LNCAP (cell line): ENCODE measurements around the gene DDO.

Source experiments
- CTCF ChIP-seq: fragments of 450-650 bp; IDR thresholded peaks from 2 replicates; pipeline ENCODE4 v1.5.1; 2017; ENCODE audit warnings: mild to moderate bottlenecking

DDO gene

GRCh38 chr6:110432285-110432900 lies 17.0 kb upstream of the DDO start:
- no peak for TF ChIP-seq CTCF

GRCh38 chr6:110430741-110431140 lies 15.4 kb upstream of the DDO start:
- no peak for TF ChIP-seq CTCF

- TF ChIP-seq CTCF: no peak
Observed at GRCh38 chr6:110430236-110430635, 14.9 kb upstream of the DDO start.

- TF ChIP-seq CTCF: no peak
Observed at GRCh38 chr6:110428153-110428552, 12.8 kb upstream of the DDO start.

- no peak for TF ChIP-seq CTCF
Observed at GRCh38 chr6:110425816-110426215, 10.4 kb upstream of the DDO start.

- no peak for TF ChIP-seq CTCF
Observed at GRCh38 chr6:110422444-110422822, 7.1 kb upstream of the DDO start.

GRCh38 chr6:110421749-110422443 lies 6.5 kb upstream of the DDO start:
- TF ChIP-seq CTCF: no peak
